Peyer's patch (tissue), 4 donors: Measurements from ENCODE around the gene GNAQ.
A peak's percentile ranks its signal among the peaks of the same experiment; 100 is the strongest.

ENCODE experiments used
- POLR2A ChIP-seq, 2 donors: fragments of 450-650 bp; IDR thresholded peaks; one replicate each; pipeline ENCODE4 v1.5.1; 2017; ENCODE audit warnings: antibody characterized with exemption in 2 of 2, mild to moderate bottlenecking in 2 of 2, moderate library complexity in 2 of 2
- TF ChIP-seq, protein P1 (sequence below), 6 experiments: fragments of 450-650 bp in 4 of 6; fragments of 200-600 bp in 2 of 6; sonication (generic) in 1 of 6; IDR thresholded peaks; one replicate each; pipeline ENCODE4 v1.5.1; 2017 to 2019; ENCODE audit warnings: antibody characterized with exemption in 6 of 6, mild to moderate bottlenecking in 3 of 6, moderate library complexity in 1 of 6

DNA sequence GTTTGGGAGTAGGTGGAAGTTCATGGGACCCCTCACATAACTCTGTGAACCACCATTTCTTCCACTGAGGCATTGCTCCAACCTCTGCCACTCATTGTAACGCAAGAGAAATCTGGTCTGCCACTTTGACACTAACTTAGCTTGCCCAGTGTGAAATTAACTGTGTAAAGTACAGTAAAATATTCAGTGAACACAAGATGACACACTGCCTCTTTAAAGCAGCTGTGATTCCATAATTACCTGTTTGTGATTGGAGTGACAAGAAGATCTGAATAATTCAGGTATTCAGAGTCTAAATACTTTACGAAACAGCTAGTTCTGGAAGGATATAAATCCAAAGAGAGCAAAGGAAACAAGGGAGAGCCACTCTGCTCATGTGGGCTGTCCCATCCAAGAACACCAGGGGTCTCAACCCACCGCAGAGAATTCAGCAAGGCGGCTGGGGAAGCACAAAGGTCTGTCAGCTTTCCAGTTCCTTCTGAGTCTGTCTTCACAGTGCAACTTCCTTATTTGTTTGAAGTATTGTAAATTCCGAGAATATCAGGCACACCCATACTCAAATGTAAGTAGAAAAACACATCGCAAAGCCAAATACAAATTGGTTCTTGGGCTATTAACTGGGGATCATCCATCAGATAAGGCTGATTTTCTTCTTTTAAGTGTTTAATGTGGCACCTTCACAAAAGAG is 86.9 kb downstream of the GNAQ start:
- TF ChIP-seq, protein P1, sequence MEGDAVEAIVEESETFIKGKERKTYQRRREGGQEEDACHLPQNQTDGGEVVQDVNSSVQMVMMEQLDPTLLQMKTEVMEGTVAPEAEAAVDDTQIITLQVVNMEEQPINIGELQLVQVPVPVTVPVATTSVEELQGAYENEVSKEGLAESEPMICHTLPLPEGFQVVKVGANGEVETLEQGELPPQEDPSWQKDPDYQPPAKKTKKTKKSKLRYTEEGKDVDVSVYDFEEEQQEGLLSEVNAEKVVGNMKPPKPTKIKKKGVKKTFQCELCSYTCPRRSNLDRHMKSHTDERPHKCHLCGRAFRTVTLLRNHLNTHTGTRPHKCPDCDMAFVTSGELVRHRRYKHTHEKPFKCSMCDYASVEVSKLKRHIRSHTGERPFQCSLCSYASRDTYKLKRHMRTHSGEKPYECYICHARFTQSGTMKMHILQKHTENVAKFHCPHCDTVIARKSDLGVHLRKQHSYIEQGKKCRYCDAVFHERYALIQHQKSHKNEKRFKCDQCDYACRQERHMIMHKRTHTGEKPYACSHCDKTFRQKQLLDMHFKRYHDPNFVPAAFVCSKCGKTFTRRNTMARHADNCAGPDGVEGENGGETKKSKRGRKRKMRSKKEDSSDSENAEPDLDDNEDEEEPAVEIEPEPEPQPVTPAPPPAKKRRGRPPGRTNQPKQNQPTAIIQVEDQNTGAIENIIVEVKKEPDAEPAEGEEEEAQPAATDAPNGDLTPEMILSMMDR (IDR thresholded peaks at IDR 0.05): peak in 2 of 6 experiments; percentile 14 to 17
- no peak for TF ChIP-seq POLR2A (IDR thresholded peaks at IDR 0.05)
